HepG2 (cell line): ENCODE data around the gene TOMM40L. TPM values are rescaled to one million over a fixed set of nuclear protein-coding genes. Genes with fewer than 3 reads are reported as not detected.

Experiments
- AHDC1 ChIP-seq: sonication (generic); formaldehyde crosslinking; IDR thresholded peaks from 2 replicates; pipeline ENCODE4 v1.5.1; 2020; ENCODE audit warnings: mild to moderate bottlenecking, missing genetic modification reagents, borderline replicate concordance
- ATF5 ChIP-seq: sonication (generic); formaldehyde crosslinking; IDR thresholded peaks from 2 replicates; pipeline ENCODE4 v1.4.0; 2020; ENCODE audit warnings: mild to moderate bottlenecking, low read depth, missing genetic modification reagents
- IRF2 ChIP-seq: IDR thresholded peaks from 2 replicates; pipeline ENCODE4 v1.6.1; 2018; ENCODE audit warnings: missing genetic modification reagents, missing compliant biosample characterization
- PAWR ChIP-seq: sonication (generic); formaldehyde crosslinking; IDR thresholded peaks from 2 replicates; pipeline ENCODE4 v1.4.0; 2020; ENCODE audit warnings: missing genetic modification reagents, mild to moderate bottlenecking, borderline replicate concordance
- SP1 ChIP-seq, 2 experiments: fragments of 450-650 bp in 1 of 2; sonication (generic) in 1 of 2; formaldehyde crosslinking in 1 of 2; IDR thresholded peaks; 2 replicates each; pipeline versions ENCODE4 v1.4.0 to v1.6.1; 2016 to 2020; ENCODE audit warnings: missing genetic modification reagents in 1 of 2
- TRAFD1 ChIP-seq: sonication (generic); formaldehyde crosslinking; IDR thresholded peaks from 2 replicates; pipeline ENCODE4 v1.5.1; 2020; ENCODE audit warnings: missing genetic modification reagents, mild to moderate bottlenecking, borderline replicate concordance
- U2AF1 ChIP-seq: fragments of 200-400 bp; formaldehyde crosslinking; optimal IDR thresholded peaks from 2 replicates; pipeline ENCODE3; 2017; ENCODE audit warnings: mild to moderate bottlenecking, low read depth, low read length
- YEATS4 ChIP-seq: sonication (generic); formaldehyde crosslinking; IDR thresholded peaks from 2 replicates; pipeline ENCODE4 v1.4.0; 2020; ENCODE audit warnings: missing genetic modification reagents, borderline replicate concordance
- ZNF224 ChIP-seq: sonication (generic); formaldehyde crosslinking; IDR thresholded peaks from 2 replicates; pipeline ENCODE4 v1.5.0; 2020; ENCODE audit warnings: mild to moderate bottlenecking, missing genetic modification reagents
- ZNF512B ChIP-seq: sonication (generic); formaldehyde crosslinking; IDR thresholded peaks from 2 replicates; pipeline ENCODE4 v1.5.1; 2020; ENCODE audit warnings: missing genetic modification reagents, mild to moderate bottlenecking, borderline replicate concordance
- ZNF530 ChIP-seq: sonication (generic); formaldehyde crosslinking; IDR thresholded peaks from 2 replicates; pipeline ENCODE4 v1.5.0; 2020; ENCODE audit warnings: low read depth, mild to moderate bottlenecking, missing genetic modification reagents
- ZNF567 ChIP-seq: sonication (generic); formaldehyde crosslinking; IDR thresholded peaks from 2 replicates; pipeline ENCODE4 v1.8.1; 2023; ENCODE audit warnings: mild to moderate bottlenecking, missing genetic modification reagents, borderline replicate concordance
- ZNF607 ChIP-seq: sonication (generic); formaldehyde crosslinking; IDR thresholded peaks from 2 replicates; pipeline ENCODE4 v1.5.1; 2020; ENCODE audit warnings: missing genetic modification reagents, mild to moderate bottlenecking, borderline replicate concordance
- ZNF652 ChIP-seq: IDR thresholded peaks from 2 replicates; pipeline ENCODE4 v1.6.1; 2016; ENCODE audit warnings: low read depth, borderline replicate concordance
- ZNF75D ChIP-seq: sonication (generic); formaldehyde crosslinking; IDR thresholded peaks from 2 replicates; pipeline ENCODE4 v1.8.1; 2023; ENCODE audit warnings: missing genetic modification reagents, mild to moderate bottlenecking, borderline replicate concordance
- ZNF800 ChIP-seq: sonication (generic); formaldehyde crosslinking; IDR thresholded peaks from 2 replicates; pipeline ENCODE4 v1.4.0; 2020; ENCODE audit warnings: missing genetic modification reagents
- polyA plus RNA-seq, 8 experiments: library from polyadenylated mRNA; depleted of rRNA in 3 of 8; stranded (reverse) in 7 of 8; unstranded in 1 of 8; fragments of >200 nt; fragmentation: Illumina TruSeq in 4 of 8; extraction: Trizol in 4 of 8; gene quantifications; 2 replicates each; pipeline versions ENCODE4 v1.2.1 to v1.2.3, GENCODE V29; 2011 to 2016; ENCODE audit warnings: low read depth in 4 of 8, missing spikeins in 1 of 8, mixed read lengths in 1 of 8; ENCODE audit not compliant: insufficient read depth in 1 of 8
- total RNA-seq, 5 experiments: library from RNA; depleted of rRNA; stranded (reverse); fragments of >200 nt; fragmentation: Illumina TruSeq; extraction: Trizol; gene quantifications; 2 replicates each; pipeline ENCODE4 v1.2.3, GENCODE V29; 2016; ENCODE audit warnings: low read depth in 1 of 5

TOMM40L gene
- total and polyA plus RNA-seq, 2 of the 13 experiments (the other 11 are each of a cell fraction or from before 2014, with no cell fraction given), result 14.1 to 26.2 TPM

GRCh38 chr1:161200421-161200991 is 25.4 kb upstream of the TOMM40L start (continued):
- TF ChIP-seq ZNF800, result no peak
- TF ChIP-seq ZNF607 (CRISPR knock-in tag), result no peak
- no peak for TF ChIP-seq AHDC1
- TF ChIP-seq TRAFD1, result no peak
- no peak for TF ChIP-seq ZNF224
- TF ChIP-seq ZNF512B (CRISPR knock-in tag), result no peak
- TF ChIP-seq PAWR (CRISPR knock-in tag), result no peak
- TF ChIP-seq ZNF652 (CRISPR knock-in tag), result no peak
- TF ChIP-seq U2AF1, result no peak
- no peak for TF ChIP-seq ZNF567 (CRISPR knock-in tag)
- no peak for TF ChIP-seq YEATS4 (CRISPR knock-in tag)
- 0 out of 2 replicates have a peak, but pooled peaks have one; percentile 10 for TF ChIP-seq IRF2 (CRISPR knock-in tag)
- TF ChIP-seq ZNF530 (CRISPR knock-in tag), result no peak
- no peak for TF ChIP-seq SP1 (IDR thresholded peaks at IDR 0.05)
- TF ChIP-seq SP1 (CRISPR knock-in tag; IDR thresholded peaks at IDR 0.05), result no peak
- no peak for TF ChIP-seq ATF5 (CRISPR knock-in tag)
- no peak for TF ChIP-seq ZNF75D (CRISPR knock-in tag)
